ENCODE measurements around the gene ANKRD13A.
"Not testable (repeated sequence)": the region's sequence is repeated elsewhere in the genome, so short reads cannot be mapped to it uniquely, and the experiment has no call there.

DNA sequence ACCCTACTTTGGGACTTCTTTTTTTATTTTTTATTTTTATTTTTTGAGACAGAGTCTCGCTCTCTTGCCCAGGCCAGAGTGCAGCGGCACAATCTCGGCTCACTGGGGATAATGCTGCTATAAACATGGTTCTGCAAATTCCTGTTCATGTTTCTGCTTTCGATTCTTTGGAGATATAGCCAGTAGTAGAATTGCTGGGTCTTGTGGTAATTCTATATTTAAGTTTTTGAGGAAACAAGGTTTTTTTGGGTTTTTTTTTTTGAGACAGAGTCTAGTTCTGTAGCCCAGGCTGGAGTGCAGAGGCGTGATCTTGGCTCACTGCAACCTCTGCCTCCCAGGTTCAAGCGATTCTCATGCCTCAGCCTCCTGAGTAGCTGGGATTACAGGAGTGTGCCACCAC is 89.0 kb downstream of the ANKRD13A start:
- not testable (repeated sequence) for TF ChIP-seq POLR2A, POLR2AphosphoS5 (IDR thresholded peaks at IDR 0.05)

Data from breast epithelium (tissue), 3 donors.